Measurements from ENCODE around the gene FDXR.

The FDXR gene

GRCh38 chr17:74831444-74832146 lies 41.2 kb downstream of the FDXR start:
- DNase-seq, result no peak

DNA sequence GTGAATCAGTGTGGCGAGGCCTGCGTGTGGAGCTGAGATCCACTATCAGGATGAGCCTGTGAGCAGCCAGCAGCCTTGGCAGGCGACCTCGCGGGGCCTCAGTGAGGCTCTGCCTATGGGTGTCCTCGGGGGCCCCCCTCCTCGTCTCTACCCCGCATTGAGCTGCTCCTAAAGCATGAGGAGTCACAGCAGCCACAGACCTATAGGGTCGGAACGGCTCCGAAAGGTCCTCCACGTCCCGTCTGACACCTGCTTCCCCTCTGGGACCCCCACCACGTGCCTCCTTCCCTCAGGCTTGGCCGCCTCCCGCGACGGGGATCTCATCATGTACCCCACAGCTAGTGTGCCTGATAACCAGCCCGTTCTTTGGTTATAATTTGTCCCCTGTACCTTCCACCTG lies 41.9 kb downstream of the FDXR start:
- no peak for DNase-seq

- DNase-seq, result no peak
Measured at GRCh38 chr17:74827800-74828199, 45.0 kb downstream of the FDXR start.

GRCh38 chr17:74825952-74826719 lies 46.7 kb downstream of the FDXR start:
- DNase-seq, result no peak

GRCh38 chr17:74824961-74825627 lies 47.7 kb downstream of the FDXR start:
- DNase-seq, result no peak

GRCh38 chr17:74822939-74823367 lies 49.8 kb downstream of the FDXR start:
- DNase-seq, result no peak

DNA sequence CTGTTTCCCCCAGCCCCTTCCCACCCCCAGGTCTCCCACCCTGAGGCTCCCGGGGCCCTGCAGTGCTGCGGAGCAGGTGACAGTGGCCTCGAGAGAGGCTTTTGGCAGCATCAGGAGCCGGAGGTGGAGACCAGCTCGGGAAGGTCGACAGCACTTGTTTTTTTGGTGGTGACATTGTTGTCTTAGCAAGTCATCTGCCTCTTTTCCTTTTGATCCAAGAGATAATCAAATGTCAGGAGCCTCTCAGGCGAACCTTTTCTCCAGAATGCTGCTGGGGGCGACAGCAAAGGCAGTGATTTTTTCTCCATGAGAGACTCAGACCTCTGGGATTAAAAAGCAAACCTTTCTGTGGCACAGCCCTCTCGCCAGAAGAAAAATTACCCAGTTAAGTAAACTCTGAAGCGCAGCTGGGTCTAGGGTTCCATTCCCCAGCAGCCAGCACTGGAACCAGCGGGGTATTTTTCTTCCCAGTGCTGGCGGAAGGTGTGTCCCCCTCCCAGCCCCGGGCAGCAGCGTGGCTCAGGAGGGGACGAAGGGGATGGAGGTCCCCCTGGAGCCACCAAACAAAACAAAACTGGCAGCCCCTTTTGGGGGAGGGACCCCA lies 50.4 kb downstream of the FDXR start:
- DNase-seq, result no peak

GRCh38 chr17:74821655-74822334 lies 51.0 kb downstream of the FDXR start:
- DNase-seq, result no peak

DNA sequence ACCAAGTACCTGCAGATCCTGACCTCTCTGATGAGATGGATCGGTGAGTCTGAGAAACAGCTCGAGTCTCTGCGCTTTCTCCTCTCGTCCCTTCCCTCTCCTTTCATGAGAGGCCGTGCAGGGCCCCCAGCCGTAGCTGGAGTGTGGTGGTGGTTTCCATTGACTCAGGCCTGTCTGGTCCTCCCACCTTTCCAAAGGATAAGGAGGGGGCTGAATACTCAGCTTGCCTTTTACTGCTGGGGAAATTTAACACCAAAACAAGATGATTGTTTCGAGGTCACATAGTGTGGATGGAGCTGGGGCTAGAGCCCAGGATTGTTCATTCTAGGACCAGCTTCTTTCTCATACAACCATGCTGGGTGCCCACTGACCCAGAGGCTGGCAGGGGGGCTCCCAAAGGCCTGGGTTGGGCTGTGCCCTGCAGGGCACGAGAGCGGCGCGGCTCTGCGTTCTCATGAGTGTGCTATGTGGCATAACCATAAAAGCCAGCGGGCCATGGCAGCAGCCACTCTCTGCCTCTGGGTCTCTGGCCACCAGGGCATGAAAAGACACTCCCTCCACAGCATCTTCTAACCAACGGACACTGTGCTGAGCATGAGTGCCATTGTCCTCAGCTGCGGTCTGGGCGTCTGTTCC lies 52.9 kb downstream of the FDXR start:
- no peak for DNase-seq

DNA sequence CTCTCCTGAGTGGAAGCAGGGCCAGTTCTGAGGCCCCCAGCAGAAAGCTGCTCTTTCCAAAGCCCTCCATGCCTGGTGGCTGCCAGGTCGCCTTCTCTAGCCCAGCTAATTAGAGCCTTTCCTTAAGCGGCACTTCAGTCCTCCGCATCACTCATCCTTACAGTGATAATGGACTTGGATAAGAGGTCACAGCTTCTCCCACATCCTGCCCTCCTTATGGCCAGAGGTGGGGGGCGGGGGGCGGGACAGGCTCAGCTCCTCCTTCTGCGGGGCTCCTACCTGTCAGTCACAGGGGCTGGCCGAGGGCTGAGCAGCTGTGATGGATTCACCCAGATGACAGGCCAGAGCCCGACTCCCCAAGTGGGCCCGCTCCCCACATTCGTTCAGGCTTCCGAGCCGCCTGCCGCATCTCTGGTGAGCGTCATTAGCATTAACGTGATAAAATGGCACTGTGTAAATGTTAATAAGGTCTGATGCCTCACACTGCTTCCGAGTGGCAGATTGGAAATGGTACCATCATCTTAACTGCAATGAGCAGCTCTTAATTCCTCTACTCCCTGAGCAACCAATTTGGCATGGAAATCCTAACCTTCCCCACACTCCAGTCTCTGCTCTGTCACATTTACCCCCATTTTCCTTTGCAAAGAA lies 54.4 kb downstream of the FDXR start:
- DNase-seq, result no peak

GRCh38 chr17:74816905-74817620 lies 55.7 kb downstream of the FDXR start:
- DNase-seq, result no peak

DNA sequence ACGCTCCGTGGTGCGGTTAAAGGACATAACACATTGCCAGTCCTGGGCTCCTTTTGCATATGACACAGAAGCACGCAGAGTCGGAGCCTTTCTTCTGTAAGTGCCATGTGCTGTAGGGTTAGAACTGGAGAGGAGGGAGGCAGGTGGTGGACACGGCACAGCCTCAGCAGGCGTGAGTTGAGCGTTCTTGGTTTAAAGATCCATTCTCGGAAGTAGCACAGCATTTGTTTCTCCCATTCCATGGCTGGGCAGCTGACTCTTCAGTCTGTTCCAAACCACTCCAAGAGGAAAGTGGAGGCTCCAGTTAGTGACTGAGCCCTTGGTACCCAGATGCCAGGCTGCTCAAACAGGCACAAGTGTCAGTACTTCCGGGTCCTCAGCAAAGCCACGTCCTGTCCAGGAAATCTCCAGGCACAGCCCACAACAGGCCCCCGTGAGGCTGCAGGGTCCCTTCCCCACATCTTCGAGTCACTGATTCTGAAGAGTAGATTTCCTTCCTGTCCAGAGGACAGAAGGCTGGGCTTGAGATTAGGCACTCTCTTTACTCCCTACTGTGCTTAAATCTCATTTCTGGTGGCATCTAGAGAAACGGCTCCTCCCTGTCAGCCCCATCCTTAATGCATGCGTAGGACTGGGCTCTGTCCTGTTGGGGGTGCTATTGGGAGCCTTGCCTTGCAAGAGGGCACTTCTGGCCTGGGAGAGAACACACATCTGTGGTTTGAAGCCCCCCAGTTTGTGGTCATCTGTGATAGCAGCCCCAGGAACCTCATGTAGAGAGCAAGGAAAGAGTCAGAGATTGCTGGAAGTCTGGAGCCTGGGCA lies 57.0 kb downstream of the FDXR start:
- no peak for DNase-seq

DNA sequence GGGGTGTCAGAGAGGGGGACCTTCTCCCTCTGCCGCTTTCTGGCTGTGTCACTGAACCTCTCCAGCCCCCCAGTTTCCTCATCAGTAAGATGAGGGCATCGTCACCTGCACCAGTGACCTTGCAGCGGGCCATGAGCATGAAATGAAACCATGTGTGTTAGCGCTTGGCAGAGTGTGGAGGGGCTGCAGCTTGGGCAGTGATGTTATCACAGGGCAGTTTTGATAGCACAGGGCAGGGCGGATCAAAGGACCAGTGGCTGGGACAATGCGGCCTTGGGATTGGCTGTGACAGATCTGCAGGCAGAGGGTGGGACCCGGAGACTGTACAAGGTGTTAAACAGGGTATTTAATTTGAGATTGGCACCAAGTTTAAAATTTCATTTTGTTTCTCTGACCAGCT lies 57.7 kb downstream of the FDXR start:
- DNase-seq, result no peak

GRCh38 chr17:74814453-74814852 lies 58.3 kb downstream of the FDXR start:
- no peak for DNase-seq
